Limb (tissue), 2 donors: ENCODE measurements around the gene GLRX.
"Not testable (repeated sequence)": the region's sequence is repeated elsewhere in the genome, so short reads cannot be mapped to it uniquely, and the experiment has no call there.

Source experiments
- DNase-seq, 2 donors: peaks; one replicate each; pipeline ENCODE4 v3.0.0-alpha.2; 2016; ENCODE audit errors: extremely low spot score in 2 of 2

The GLRX gene

DNA sequence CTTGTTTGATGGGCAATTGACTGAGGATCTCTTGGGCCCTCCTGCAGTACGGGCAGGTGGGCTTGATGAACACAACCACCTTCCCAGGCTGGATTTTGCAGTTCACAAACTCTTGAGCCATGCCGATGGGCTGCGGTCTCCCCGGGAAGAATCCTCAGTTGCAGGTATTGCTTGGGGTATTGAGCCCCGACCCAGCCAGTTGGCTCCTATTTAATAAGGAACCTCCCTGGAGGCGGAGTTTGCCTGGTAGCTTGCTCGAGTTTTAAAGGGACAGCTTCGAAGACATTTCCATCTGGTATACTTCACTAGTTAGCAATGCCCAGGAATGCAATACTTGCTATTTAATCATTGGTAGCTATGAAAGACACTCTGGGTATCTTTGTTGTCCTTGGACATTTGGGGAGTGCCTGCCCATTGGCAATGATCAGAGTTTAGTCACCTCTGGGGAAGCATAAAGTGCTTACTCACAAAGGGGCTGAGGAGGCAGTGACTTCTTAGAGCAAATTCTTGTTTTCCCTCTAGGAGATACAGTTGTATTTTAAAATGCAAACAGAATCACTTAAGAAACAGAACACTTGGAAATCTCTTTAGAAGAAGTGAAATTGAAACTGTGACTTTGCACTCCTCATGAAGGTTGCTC lies at the start of gene GLRX:
GLRX (minus strand) TSS at position 185 of the 640 bp plus-strand sequence; CDS start at position 121, 64 bp downstream.
- DNase-seq: peak; percentile 71 to 72

GRCh38 chr5:95871146-95871806 lies 48.8 kb upstream of the GLRX start:
- DNase-seq: no peak

GRCh38 chr5:95870105-95870672 lies 47.7 kb upstream of the GLRX start:
- DNase-seq: no peak

DNA sequence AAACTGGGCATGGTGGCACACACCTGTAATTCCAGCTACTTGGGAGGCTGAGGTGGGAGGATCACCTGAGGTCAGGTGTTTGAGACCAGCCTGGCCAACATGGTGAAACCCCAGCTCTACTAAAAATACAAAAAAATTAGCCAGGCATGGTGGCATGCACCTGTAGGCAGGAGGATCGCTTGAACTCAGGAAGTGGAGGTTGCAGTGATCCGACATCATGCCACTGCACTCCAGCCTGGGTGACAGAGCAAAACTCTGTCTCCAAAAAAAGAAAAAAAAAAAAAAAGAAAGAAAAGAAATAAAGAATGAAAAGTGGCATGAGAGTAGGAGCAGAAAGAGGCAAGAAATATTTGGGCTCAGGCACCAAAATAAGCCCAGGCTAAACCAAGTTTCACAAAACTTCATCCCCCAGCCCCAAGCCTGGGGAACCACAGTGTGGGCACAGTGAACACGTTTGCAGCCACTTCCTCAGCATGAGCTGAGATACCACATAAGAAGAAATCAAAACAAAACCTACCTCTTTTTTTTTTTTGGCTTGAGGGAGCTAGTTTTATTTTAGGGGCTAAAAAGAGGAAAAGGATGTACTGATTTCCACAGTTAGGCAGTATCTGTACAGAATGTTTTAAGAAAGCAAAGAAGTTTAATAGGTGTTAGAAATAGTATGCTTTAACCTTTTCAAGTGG lies 46.8 kb upstream of the GLRX start:
- not testable (repeated sequence) for DNase-seq

DNA sequence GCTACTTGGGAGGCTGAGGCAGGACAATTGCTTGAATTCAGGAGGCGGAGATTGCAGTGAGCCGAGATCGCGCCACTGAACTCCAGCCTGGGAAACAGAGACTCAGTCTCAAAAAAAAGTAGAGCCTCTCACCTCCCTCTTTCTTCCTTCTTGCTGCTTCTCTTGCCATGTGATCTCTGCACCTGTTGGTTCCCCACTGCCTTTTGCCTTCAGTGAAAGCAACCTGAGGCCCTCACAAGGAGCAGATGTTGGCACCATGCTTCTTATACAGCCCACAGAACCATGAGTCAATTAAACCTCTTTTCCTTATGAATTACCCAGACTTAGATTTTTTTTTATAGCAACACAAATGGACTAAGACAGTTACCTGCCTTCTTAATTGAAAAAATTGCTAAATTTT lies 45.6 kb upstream of the GLRX start:
- DNase-seq: no peak

DNA sequence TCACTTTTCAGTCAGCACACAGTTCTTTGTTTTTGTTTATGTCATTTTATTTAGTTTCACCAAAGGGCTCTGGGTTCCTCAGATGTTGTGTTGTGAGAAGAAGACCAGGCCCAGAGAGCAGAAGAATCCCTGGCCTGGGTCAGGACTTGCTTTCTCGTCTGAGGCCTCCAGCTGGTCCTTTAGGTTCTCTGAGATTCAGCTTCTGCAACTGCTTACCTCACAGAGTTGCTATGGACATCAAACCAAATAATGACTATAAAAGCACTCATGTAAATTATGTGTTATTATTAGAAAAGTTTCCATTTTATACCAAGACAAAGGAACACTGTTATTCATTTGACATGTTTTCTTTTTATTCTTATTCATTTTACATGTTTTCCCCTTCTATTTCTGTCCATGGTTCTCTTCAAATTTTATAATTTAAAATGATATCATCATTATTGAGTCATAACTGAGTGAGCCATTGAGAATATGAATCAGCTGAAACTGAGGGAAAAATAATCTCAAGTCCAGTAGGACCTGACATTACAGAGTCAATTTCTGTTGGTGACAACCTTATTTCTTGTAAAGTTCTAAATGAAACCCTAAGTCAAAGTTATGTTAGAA lies 44.0 kb upstream of the GLRX start:
- DNase-seq: no peak

GRCh38 chr5:95864944-95865504 lies 42.5 kb upstream of the GLRX start:
- DNase-seq: no peak

- DNase-seq: no peak
These were observed 41.9 kb upstream of the GLRX start for GRCh38 chr5:95864456-95864855.

DNA sequence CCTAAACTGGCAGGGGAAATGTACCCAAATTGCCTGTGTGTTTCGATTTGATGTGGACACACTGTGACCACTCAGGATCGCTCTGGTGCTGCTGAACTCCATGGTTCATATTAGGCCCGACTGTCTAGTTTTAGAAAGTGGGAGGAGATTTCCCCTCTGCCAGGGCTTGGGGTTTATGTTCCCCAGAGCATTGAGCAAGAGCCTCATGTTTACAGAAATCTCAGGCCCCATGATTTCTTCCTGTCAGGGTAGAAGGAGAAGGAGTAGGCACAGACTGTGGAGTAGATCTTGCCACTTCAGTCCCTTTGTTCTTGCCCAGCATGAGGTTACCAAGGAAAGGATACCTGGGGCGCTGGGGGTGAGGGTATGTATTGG lies 40.8 kb upstream of the GLRX start:
- DNase-seq: no peak

GRCh38 chr5:95862671-95863382 lies 40.3 kb upstream of the GLRX start:
- no peak for DNase-seq

DNA sequence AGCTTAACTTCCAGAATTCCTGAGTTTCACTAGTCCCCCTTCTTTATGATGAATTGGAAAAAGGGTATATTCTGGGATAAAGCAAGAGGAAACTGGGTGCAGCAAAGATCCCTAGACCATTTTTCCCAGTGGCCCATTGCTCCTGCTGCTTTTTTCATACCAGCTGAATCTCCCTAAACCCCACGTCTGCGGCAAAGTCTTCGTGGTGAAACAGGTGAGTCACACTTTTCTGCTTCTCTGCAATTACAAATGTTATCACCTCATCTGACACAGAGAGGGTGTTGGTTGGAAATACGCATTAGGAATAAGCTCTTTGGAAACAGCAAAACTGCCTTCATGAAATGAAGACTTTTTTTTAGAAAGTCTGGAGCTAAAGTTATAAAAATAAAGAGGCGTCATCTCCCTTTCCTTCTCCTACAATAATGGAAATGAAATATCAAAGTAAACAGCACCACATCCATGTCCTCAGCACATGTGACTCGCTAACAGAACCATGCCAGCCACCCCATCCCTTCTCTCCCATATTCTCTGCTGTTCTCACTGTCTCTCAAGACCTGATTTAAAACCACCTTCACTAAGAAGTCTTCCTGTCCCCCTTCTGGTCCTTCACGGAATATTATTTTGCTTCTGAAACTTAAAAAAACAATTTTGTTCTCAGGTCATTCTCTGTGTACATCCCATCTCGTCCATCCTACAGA lies 39.5 kb upstream of the GLRX start:
- DNase-seq: no peak

DNA sequence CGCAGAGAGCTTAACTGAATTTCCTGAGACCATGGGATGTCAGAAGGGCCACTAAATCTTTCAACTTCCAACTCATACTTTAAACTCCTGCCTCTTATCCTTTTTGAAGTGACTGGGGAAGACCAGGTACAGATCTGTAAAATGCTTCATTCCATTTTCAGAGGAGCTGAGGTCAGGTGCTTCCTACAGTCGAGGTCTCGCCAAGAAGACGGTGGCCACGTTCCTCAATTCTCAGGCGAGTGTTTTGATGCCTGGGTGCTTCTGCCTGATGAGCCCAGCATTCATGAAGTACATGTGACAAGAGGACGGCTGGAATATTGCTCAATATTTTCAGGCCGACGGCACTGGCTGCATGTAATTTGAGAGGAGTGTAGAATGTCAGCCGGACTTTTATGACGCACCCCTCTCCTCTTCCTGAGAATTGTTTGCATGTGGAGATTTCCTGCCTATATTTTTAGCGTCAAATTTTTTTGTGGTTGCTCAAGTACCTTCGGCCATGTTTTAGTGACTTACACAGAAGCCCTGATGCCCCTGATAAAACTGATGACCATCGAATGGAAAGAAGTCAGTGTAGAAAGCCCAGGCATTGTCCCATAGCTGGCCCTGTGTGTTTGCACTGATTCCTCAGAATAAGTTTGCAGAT lies 38.8 kb upstream of the GLRX start:
- peak in 1 of 2 donors; percentile 46 for DNase-seq

GRCh38 chr5:95859661-95860060 lies 37.1 kb upstream of the GLRX start:
- no peak for DNase-seq

- DNase-seq: peak; percentile 87 to 94
These were observed 36.4 kb upstream of the GLRX start for GRCh38 chr5:95858661-95859595.

DNA sequence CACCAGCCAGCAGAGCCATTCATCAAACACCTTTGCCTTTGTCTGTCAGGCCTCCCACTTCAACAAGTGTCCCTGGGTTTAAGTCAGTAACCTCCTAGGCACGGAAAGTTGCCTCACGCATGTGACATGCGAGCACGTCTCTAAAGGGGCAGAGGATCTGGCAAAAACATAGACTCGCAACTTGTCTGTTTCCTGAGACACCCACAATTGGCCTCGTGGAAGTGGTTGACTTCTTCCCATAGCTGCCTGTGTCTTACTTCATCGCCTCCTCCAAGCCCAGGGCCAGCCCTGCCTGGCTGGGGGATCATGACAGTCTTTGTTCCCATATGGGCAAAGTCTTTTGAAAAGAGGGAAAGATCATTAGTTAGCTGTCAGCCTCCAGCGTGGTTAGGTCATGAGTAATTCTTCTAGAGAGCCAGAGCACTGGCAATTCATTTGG lies 35.5 kb upstream of the GLRX start:
- DNase-seq: no peak

DNA sequence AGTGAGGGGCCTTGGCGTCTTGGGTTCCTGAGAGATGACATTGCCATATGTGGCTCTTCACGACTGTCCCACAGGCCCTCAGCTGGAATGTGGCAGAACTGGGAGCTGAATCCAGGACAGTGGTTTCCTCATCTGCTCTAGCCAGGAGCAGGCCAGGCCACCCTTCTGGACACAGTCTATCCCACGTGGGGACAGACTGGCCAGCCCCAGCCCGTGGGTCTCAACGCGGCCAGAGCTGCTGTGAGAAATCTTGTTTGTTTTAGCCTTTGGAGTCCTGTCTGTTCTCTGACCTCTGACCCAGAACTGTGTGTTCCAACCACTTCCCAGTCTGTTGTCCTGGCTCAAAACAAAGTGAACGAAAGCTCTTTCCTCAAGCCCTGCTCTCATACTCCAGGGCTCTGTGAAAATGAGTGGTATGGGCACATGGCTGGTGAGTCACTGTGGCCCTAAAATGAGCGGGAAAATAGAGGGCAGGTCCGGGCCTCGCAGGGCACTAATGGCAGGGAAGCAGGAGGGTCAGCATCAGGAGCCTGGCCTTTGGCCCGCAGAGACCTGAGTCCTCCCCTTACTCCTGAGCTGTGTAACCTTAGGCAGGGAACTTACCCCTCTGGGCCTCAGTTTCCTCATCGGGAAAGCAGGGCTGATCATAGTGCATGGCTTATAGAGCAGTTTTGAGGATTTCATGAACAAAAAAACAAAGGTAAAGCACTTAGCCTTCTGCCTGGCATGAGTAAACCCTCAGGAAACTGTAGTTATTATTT lies 34.8 kb upstream of the GLRX start:
- no peak for DNase-seq

- DNase-seq: no peak
These were observed 34.0 kb upstream of the GLRX start for GRCh38 chr5:95856501-95856981.

DNA sequence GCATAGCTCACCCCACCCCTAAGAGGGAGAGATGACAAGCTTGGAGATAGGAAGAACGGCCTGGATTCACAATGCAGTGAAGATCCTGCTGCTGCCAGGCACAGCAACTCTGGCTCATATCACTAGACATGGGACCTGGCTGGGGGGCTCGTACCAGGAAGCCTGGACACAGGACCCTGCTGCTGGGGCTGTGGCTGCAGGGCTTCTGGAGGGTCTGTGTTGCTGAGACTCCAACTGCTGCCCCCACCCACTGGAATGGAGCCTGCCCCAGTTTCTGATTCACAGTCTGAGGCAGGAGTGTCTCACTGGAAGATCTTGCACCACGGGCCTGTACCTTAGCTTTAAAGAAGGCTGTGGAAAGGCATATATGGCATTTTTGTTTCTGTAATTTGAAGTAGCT lies 31.0 kb upstream of the GLRX start:
- no peak for DNase-seq
